Gastroesophageal sphincter (tissue), 4 donors: Measurements from ENCODE around the gene POU2AF3. TPM values are rescaled to one million over a fixed set of nuclear protein-coding genes. Genes with fewer than 3 reads are reported as not detected.

Experiments used
- ATAC-seq: fragments of 150-250 bp; one replicate; pipeline ENCODE4 v1.9.1; 2016; ENCODE audit warnings: mild to moderate bottlenecking, moderate library complexity
- H3K27ac ChIP-seq, 4 donors: fragments of 200-600 bp; sonication (generic) in 3 of 4; 1 replicate in 3 of 4; 2 replicates in 1 of 4; pipeline ENCODE4 v1.5.1; 2016 to 2019
- H3K27me3 ChIP-seq: fragments of 200-600 bp; sonication (generic); one replicate; pipeline ENCODE4 v1.5.1; 2019
- H3K36me3 ChIP-seq, 2 donors: fragments of 200-600 bp; sonication (generic); one replicate each; pipeline ENCODE4 v1.5.1; 2019; ENCODE audit warnings: control low read depth in 1 of 2
- H3K4me1 ChIP-seq, 3 donors: fragments of 200-600 bp; sonication (generic); 1 replicate in 2 of 3; 2 replicates in 1 of 3; pipeline ENCODE4 v1.5.1; 2016 to 2019; ENCODE audit warnings: control low read depth in 2 of 3
- H3K4me3 ChIP-seq, 2 donors: fragments of 200-600 bp; sonication (generic); one replicate each; pipeline ENCODE4 v1.5.1; 2019; ENCODE audit warnings: mild to moderate bottlenecking in 1 of 2, moderate library complexity in 1 of 2
- H3K9me3 ChIP-seq, 3 donors: fragments of 200-600 bp; sonication (generic); one replicate each; pipeline ENCODE4 v1.5.1; 2017 to 2019; ENCODE audit warnings: control low read depth in 2 of 3
- EP300 ChIP-seq: sonication (generic); formaldehyde crosslinking; IDR thresholded peaks from one replicate; pipeline ENCODE4 v1.6.1; 2017; ENCODE audit warnings: antibody characterized with exemption, mild to moderate bottlenecking
- POLR2A ChIP-seq, 2 donors: fragments of 450-650 bp; IDR thresholded peaks; one replicate each; pipeline ENCODE4 v1.6.1; 2017; ENCODE audit warnings: antibody characterized with exemption in 2 of 2, mild to moderate bottlenecking in 2 of 2, moderate library complexity in 1 of 2
- POLR2AphosphoS5 ChIP-seq: sonication (generic); formaldehyde crosslinking; IDR thresholded peaks from one replicate; pipeline ENCODE4 v1.6.1; 2017; ENCODE audit warnings: antibody characterized with exemption
- WGBS, 2 donors: methylation state at CpG; one replicate each; pipeline ENCODE4 v1.1.5; 2018; ENCODE audit warnings: low coverage in 1 of 2; 5-methylcytosine and 5-hydroxymethylcytosine counted together
- total RNA-seq, 4 donors: library from RNA; depleted of rRNA; stranded (reverse); fragments of >200 nt; gene quantifications; one replicate each; pipeline ENCODE4 v1.1.0, GENCODE V29; 2016
- TF ChIP-seq, protein P1 (sequence below), 4 experiments: fragments of 200-600 bp in 2 of 4; fragments of 450-650 bp in 2 of 4; sonication (generic) in 1 of 4; IDR thresholded peaks; one replicate each; pipeline ENCODE4 v1.5.1; 2017 to 2019; ENCODE audit warnings: antibody characterized with exemption in 4 of 4, mild to moderate bottlenecking in 2 of 4, moderate library complexity in 2 of 4

Gene POU2AF3
- total RNA-seq, 4 donors from 2014 or later, result 1.5 to 3.8 (median 2.2) TPM

GRCh38 chr11:111334532-111335502 is 36.5 kb downstream of the POU2AF3 start:
- no peaks in the 10 kb centered on the region for H3K27me3 ChIP-seq
- no peak for TF ChIP-seq POLR2AphosphoS5
- no peak for TF ChIP-seq POLR2A (IDR thresholded peaks at IDR 0.05)
- TF ChIP-seq, protein P1, sequence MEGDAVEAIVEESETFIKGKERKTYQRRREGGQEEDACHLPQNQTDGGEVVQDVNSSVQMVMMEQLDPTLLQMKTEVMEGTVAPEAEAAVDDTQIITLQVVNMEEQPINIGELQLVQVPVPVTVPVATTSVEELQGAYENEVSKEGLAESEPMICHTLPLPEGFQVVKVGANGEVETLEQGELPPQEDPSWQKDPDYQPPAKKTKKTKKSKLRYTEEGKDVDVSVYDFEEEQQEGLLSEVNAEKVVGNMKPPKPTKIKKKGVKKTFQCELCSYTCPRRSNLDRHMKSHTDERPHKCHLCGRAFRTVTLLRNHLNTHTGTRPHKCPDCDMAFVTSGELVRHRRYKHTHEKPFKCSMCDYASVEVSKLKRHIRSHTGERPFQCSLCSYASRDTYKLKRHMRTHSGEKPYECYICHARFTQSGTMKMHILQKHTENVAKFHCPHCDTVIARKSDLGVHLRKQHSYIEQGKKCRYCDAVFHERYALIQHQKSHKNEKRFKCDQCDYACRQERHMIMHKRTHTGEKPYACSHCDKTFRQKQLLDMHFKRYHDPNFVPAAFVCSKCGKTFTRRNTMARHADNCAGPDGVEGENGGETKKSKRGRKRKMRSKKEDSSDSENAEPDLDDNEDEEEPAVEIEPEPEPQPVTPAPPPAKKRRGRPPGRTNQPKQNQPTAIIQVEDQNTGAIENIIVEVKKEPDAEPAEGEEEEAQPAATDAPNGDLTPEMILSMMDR (IDR thresholded peaks at IDR 0.05), result no peak
- TF ChIP-seq EP300, result no peak
- no peak overlapping the region for H3K4me3 ChIP-seq
- peaks cover 5 to 40% (median 6%) of the 10 kb centered on the region in 3 donors for H3K4me1 ChIP-seq
- no peak overlapping the region for H3K27ac ChIP-seq
- no peaks in the 10 kb centered on the region for H3K9me3 ChIP-seq
- ATAC-seq, result no peak
- 82 to 97% methylated on average over 3 to 8 of the region's 9 CpGs for WGBS, 2 donors
- no peaks in the 10 kb centered on the region for H3K36me3 ChIP-seq

- H3K36me3 ChIP-seq, result no peaks in the 10 kb centered on the region
- H3K4me1 ChIP-seq, result peaks cover 3 to 33% (median 5%) of the 10 kb centered on the region in 3 donors
- no peak for ATAC-seq
- H3K9me3 ChIP-seq, result peaks cover 0 to 3% (median 0%) of the 10 kb centered on the region in 3 donors
- TF ChIP-seq, protein P1 (IDR thresholded peaks at IDR 0.05), result no peak
- no peak for TF ChIP-seq EP300
- TF ChIP-seq POLR2AphosphoS5, result no peak
- no peak for TF ChIP-seq POLR2A (IDR thresholded peaks at IDR 0.05)
- H3K27ac ChIP-seq, result no peak overlapping the region
- no peak overlapping the region for H3K4me3 ChIP-seq
- no peaks in the 10 kb centered on the region for H3K27me3 ChIP-seq
- 47% methylated on average over 2 of the region's 6 CpGs; no CpG with 5 or more reads in 1 of the 2 donors for WGBS, 2 donors
These were observed 37.2 kb downstream of the POU2AF3 start for GRCh38 chr11:111335549-111335948.

- Histone ChIP-seq H3K9me3 (peaks cover 0 to 3% (median 0%) of the 10 kb centered on the region in 3 donors), H3K27ac (no peak overlapping the region), H3K4me1 (peaks cover 3 to 28% (median 5%) of the 10 kb centered on the region in 3 donors), H3K4me3 (no peak overlapping the region), H3K36me3 (no peaks in the 10 kb centered on the region), H3K27me3 (no peaks in the 10 kb centered on the region)
- no peak for ATAC-seq
- 86 to 100% methylated on average over 3 of the region's 4 CpGs for WGBS, 2 donors
- TF ChIP-seq POLR2A (IDR thresholded peaks at IDR 0.05) (no peak), EP300 (no peak), POLR2AphosphoS5 (no peak)
- TF ChIP-seq, protein P1 (IDR thresholded peaks at IDR 0.05), result no peak
These were observed 37.7 kb downstream of the POU2AF3 start for GRCh38 chr11:111336062-111336461.

DNA sequence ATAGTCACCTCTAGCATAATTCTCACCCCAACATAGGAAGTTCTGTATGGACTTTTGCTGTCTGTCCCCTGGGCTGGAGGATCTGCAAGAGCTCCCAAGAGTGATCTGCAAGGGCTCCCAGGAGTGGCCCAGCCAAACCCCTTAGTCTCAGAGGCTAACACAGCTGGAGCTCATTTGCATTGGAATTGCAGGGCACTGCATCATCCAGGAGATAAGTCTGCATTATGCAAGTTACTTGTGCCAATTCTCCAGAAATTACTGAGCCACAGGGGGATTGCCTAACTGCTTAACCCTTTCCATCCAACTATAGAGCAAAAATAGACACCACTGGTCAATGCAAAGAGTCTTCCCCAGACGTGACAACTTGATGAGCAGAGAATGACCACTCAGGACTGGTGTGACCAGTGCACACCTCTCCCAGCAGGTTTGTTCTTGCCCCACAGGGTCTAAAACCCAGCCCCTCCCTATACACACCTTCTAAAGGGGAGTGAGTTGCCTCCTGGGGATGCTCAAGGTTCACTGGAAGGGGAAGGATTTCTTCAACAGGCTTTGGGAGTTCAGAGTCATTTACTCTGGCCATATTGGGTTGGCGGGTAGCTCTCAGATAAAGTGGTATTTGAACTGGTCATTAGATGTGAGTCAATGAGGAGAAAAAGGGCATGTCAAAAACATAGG is 38.4 kb downstream of the POU2AF3 start:
- Histone ChIP-seq H3K27ac (no peak overlapping the region), H3K36me3 (no peaks in the 10 kb centered on the region), H3K9me3 (peaks cover 0 to 3% (median 0%) of the 10 kb centered on the region in 3 donors), H3K4me3 (no peak overlapping the region), H3K4me1 (peaks cover 1 to 21% (median 2%) of the 10 kb centered on the region in 3 donors), H3K27me3 (no peaks in the 10 kb centered on the region)
- ATAC-seq, result no peak
- WGBS, 2 donors, result 70 to 100% methylated on average over 1 to 2 of the region's 2 CpGs
- TF ChIP-seq POLR2A (IDR thresholded peaks at IDR 0.05) (no peak), EP300 (no peak), POLR2AphosphoS5 (no peak)
- TF ChIP-seq, protein P1 (IDR thresholded peaks at IDR 0.05), result no peak
